Measurements from ENCODE around the gene SIN3A.

- TF ChIP-seq CTCF (conservative IDR thresholded peaks at IDR 0.05; ENCODE audit: low read length): no peak
- TF ChIP-seq EZH2phosphoT487 (IDR thresholded peaks at IDR 0.05; ENCODE audit: borderline replicate concordance, low read depth, low read length): no peak
Measured at GRCh38 chr15:75369897-75370581, 81.5 kb downstream of the SIN3A start.

Measured in OCI-LY7 (cell line).